ENCODE data around the gene IP6K1. TPM values are rescaled to one million over a fixed set of nuclear protein-coding genes. Genes with fewer than 3 reads are reported as not detected.

IP6K1 gene
- total RNA-seq, 1 experiment from 2014 or later, result 32.2 TPM

DNA sequence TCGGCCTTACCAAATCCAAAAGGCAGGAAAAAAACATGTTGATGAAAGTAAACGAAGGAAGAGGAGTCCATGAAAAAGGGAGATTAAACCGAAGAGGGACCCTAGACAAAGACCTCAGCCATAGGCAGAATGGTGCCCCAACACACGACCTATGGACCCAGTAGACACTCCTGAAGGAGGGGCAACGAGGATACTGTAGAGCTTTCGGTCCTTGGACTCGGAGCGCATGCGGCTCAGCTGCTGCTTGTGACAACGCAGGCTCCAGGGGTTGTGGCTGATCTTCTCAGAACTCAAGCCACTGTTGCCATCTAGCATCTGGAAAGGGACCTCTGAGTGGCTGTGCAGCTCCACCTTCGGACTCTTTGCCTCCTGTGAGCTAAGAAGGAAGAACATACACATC lies 53.7 kb downstream of the IP6K1 start:
- Mint-ChIP-seq H3K27ac (no peak overlapping the region), H3K9me3 (peaks cover 5% of the 10 kb centered on the region; the same call in 1 of the 2 replicates), H3K4me3 (no peak overlapping the region), H3K27me3 (ENCODE audit: low read depth) (no peaks in the 10 kb centered on the region), H3K4me1 (no peaks in the 10 kb centered on the region), H3K36me3 (peaks cover 50% of the 10 kb centered on the region)
- ATAC-seq (no peak), DNase-seq (ENCODE audit: low spot score) (no peak)
- TF ChIP-seq ZNF121 (CRISPR knock-in tag; IDR thresholded peaks at IDR 0.05) (no peak), MXD4 (CRISPR knock-in tag; IDR thresholded peaks at IDR 0.05; ENCODE audit: borderline replicate concordance) (no peak)
- TF ChIP-seq, protein P1, sequence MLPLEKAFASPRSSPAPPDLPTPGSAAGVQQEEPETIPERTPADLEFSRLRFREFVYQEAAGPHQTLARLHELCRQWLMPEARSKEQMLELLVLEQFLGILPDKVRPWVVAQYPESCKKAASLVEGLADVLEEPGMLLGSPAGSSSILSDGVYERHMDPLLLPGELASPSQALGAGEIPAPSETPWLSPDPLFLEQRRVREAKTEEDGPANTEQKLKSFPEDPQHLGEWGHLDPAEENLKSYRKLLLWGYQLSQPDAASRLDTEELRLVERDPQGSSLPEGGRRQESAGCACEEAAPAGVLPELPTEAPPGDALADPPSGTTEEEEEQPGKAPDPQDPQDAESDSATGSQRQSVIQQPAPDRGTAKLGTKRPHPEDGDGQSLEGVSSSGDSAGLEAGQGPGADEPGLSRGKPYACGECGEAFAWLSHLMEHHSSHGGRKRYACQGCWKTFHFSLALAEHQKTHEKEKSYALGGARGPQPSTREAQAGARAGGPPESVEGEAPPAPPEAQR (CRISPR knock-in tag; IDR thresholded peaks at IDR 0.05), result no peak
- TF ChIP-seq, protein P2, sequence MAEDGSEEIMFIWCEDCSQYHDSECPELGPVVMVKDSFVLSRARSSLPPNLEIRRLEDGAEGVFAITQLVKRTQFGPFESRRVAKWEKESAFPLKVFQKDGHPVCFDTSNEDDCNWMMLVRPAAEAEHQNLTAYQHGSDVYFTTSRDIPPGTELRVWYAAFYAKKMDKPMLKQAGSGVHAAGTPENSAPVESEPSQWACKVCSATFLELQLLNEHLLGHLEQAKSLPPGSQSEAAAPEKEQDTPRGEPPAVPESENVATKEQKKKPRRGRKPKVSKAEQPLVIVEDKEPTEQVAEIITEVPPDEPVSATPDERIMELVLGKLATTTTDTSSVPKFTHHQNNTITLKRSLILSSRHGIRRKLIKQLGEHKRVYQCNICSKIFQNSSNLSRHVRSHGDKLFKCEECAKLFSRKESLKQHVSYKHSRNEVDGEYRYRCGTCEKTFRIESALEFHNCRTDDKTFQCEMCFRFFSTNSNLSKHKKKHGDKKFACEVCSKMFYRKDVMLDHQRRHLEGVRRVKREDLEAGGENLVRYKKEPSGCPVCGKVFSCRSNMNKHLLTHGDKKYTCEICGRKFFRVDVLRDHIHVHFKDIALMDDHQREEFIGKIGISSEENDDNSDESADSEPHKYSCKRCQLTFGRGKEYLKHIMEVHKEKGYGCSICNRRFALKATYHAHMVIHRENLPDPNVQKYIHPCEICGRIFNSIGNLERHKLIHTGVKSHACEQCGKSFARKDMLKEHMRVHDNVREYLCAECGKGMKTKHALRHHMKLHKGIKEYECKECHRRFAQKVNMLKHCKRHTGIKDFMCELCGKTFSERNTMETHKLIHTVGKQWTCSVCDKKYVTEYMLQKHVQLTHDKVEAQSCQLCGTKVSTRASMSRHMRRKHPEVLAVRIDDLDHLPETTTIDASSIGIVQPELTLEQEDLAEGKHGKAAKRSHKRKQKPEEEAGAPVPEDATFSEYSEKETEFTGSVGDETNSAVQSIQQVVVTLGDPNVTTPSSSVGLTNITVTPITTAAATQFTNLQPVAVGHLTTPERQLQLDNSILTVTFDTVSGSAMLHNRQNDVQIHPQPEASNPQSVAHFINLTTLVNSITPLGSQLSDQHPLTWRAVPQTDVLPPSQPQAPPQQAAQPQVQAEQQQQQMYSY (CRISPR knock-in tag; IDR thresholded peaks at IDR 0.05), result no peak
- TF ChIP-seq, protein P3, sequence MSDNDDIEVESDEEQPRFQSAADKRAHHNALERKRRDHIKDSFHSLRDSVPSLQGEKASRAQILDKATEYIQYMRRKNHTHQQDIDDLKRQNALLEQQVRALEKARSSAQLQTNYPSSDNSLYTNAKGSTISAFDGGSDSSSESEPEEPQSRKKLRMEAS (CRISPR knock-in tag; IDR thresholded peaks at IDR 0.05), result no peak
- TF ChIP-seq, protein P4, sequence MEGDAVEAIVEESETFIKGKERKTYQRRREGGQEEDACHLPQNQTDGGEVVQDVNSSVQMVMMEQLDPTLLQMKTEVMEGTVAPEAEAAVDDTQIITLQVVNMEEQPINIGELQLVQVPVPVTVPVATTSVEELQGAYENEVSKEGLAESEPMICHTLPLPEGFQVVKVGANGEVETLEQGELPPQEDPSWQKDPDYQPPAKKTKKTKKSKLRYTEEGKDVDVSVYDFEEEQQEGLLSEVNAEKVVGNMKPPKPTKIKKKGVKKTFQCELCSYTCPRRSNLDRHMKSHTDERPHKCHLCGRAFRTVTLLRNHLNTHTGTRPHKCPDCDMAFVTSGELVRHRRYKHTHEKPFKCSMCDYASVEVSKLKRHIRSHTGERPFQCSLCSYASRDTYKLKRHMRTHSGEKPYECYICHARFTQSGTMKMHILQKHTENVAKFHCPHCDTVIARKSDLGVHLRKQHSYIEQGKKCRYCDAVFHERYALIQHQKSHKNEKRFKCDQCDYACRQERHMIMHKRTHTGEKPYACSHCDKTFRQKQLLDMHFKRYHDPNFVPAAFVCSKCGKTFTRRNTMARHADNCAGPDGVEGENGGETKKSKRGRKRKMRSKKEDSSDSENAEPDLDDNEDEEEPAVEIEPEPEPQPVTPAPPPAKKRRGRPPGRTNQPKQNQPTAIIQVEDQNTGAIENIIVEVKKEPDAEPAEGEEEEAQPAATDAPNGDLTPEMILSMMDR (IDR thresholded peaks at IDR 0.05), result no peak
- TF ChIP-seq, protein P5, sequence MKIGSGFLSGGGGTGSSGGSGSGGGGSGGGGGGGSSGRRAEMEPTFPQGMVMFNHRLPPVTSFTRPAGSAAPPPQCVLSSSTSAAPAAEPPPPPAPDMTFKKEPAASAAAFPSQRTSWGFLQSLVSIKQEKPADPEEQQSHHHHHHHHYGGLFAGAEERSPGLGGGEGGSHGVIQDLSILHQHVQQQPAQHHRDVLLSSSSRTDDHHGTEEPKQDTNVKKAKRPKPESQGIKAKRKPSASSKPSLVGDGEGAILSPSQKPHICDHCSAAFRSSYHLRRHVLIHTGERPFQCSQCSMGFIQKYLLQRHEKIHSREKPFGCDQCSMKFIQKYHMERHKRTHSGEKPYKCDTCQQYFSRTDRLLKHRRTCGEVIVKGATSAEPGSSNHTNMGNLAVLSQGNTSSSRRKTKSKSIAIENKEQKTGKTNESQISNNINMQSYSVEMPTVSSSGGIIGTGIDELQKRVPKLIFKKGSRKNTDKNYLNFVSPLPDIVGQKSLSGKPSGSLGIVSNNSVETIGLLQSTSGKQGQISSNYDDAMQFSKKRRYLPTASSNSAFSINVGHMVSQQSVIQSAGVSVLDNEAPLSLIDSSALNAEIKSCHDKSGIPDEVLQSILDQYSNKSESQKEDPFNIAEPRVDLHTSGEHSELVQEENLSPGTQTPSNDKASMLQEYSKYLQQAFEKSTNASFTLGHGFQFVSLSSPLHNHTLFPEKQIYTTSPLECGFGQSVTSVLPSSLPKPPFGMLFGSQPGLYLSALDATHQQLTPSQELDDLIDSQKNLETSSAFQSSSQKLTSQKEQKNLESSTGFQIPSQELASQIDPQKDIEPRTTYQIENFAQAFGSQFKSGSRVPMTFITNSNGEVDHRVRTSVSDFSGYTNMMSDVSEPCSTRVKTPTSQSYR (CRISPR knock-in tag; IDR thresholded peaks at IDR 0.05), result no peak
- CTCF ChIA-PET, result interaction anchor here (1.4 kb wide), 1 partner anchor 31 kb away, joined by 5 read pairs; no protein-coding TSS in a partner anchor
- POLR2A ChIA-PET, result no interaction called here

DNA sequence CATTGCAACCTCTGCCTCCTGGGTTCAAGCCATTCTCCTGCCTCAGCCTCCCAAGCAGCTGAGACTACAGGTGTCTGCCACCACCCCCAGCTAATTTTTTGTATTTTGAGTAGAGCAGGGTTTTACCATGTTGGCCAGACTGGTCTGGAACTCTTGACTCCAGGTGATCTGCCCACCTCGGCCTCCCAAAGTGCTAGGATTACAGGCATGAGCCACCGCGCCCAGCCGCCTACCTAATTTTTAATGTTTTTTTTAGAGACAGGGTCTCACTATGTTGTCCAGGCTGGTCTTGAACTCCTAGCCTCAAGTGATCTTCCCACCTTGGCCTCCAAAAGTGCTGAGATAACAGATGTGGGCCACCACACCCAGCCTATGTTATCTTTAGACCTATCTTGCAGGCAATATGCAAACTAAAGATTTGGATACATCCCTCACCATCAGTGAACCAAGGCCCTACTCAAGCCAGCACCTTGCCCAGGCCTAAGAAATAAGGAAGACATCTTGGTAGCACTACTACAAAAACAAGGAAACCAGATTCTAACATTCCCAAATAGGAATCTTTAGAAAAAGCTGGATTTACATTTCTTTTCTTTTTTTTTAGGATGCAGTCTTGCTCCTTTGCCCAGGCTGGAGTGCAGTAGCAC lies 56.3 kb downstream of the IP6K1 start:
- DNase-seq (ENCODE audit: low spot score), result no peak
- ATAC-seq, result no peak
- POLR2A ChIA-PET, result no interaction called here
- CTCF ChIA-PET, result interaction anchor here (1.1 kb wide), 1 partner anchor 29 kb away, joined by 4 read pairs; no protein-coding TSS in a partner anchor
- Mint-ChIP-seq H3K4me3 (no peak overlapping the region), H3K4me1 (no peaks in the 10 kb centered on the region), H3K27me3 (ENCODE audit: low read depth) (no peaks in the 10 kb centered on the region), H3K9me3 (no peaks in the 10 kb centered on the region), H3K36me3 (peaks cover 38% of the 10 kb centered on the region), H3K27ac (no peak overlapping the region)
- no peak for TF ChIP-seq TP53 (CRISPR knock-in tag; IDR thresholded peaks at IDR 0.05)
- no peak for TF ChIP-seq TCF7 (CRISPR knock-in tag; IDR thresholded peaks at IDR 0.05; ENCODE audit: low read depth)
- TF ChIP-seq GTF2I (CRISPR knock-in tag; conservative IDR thresholded peaks at IDR 0.05), result no peak
- no peak for TF ChIP-seq NFE2L1 (CRISPR knock-in tag; IDR thresholded peaks at IDR 0.05)
- no peak for TF ChIP-seq CREM (CRISPR knock-in tag; IDR thresholded peaks at IDR 0.05)
- TF ChIP-seq, protein P4 (IDR thresholded peaks at IDR 0.05), result no peak
- TF ChIP-seq GABPB1 (CRISPR knock-in tag; IDR thresholded peaks at IDR 0.05), result no peak
- TF ChIP-seq, protein P6, sequence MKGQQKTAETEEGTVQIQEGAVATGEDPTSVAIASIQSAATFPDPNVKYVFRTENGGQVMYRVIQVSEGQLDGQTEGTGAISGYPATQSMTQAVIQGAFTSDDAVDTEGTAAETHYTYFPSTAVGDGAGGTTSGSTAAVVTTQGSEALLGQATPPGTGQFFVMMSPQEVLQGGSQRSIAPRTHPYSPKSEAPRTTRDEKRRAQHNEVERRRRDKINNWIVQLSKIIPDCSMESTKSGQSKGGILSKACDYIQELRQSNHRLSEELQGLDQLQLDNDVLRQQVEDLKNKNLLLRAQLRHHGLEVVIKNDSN (CRISPR knock-in tag; IDR thresholded peaks at IDR 0.05), result no peak
- TF ChIP-seq PRRX2 (CRISPR knock-in tag; IDR thresholded peaks at IDR 0.05), result no peak
- TF ChIP-seq NR1H2 (CRISPR knock-in tag; IDR thresholded peaks at IDR 0.05), result no peak
- TF ChIP-seq, protein P7, sequence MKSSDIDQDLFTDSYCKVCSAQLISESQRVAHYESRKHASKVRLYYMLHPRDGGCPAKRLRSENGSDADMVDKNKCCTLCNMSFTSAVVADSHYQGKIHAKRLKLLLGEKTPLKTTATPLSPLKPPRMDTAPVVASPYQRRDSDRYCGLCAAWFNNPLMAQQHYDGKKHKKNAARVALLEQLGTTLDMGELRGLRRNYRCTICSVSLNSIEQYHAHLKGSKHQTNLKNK (CRISPR knock-in tag; IDR thresholded peaks at IDR 0.05), result no peak
- TF ChIP-seq, protein P8, sequence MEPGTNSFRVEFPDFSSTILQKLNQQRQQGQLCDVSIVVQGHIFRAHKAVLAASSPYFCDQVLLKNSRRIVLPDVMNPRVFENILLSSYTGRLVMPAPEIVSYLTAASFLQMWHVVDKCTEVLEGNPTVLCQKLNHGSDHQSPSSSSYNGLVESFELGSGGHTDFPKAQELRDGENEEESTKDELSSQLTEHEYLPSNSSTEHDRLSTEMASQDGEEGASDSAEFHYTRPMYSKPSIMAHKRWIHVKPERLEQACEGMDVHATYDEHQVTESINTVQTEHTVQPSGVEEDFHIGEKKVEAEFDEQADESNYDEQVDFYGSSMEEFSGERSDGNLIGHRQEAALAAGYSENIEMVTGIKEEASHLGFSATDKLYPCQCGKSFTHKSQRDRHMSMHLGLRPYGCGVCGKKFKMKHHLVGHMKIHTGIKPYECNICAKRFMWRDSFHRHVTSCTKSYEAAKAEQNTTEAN (CRISPR knock-in tag; IDR thresholded peaks at IDR 0.05), result no peak
- no peak for TF ChIP-seq FOXJ3 (CRISPR knock-in tag; IDR thresholded peaks at IDR 0.05; ENCODE audit: borderline replicate concordance)
